Prostate gland (tissue), 2 donors: ENCODE measurements around the gene FMOD.

ENCODE experiments used
- POLR2A ChIP-seq: fragments of 450-650 bp; IDR thresholded peaks from one replicate; pipeline ENCODE4 v1.6.1; 2016; ENCODE audit warnings: antibody characterized with exemption, mild to moderate bottlenecking
- POLR2AphosphoS5 ChIP-seq: sonication (generic); formaldehyde crosslinking; IDR thresholded peaks from one replicate; pipeline ENCODE4 v1.6.1; 2017; ENCODE audit warnings: antibody characterized with exemption
- TF ChIP-seq, protein P1 (sequence below), 4 experiments: fragments of 200-600 bp in 2 of 4; fragments of 450-650 bp in 2 of 4; sonication (generic) in 2 of 4; IDR thresholded peaks; 1 replicate in 3 of 4; 2 replicates in 1 of 4; pipeline ENCODE4 v1.5.1; 2016 to 2019; ENCODE audit warnings: antibody characterized with exemption in 4 of 4, mild to moderate bottlenecking in 2 of 4, moderate library complexity in 2 of 4

DNA sequence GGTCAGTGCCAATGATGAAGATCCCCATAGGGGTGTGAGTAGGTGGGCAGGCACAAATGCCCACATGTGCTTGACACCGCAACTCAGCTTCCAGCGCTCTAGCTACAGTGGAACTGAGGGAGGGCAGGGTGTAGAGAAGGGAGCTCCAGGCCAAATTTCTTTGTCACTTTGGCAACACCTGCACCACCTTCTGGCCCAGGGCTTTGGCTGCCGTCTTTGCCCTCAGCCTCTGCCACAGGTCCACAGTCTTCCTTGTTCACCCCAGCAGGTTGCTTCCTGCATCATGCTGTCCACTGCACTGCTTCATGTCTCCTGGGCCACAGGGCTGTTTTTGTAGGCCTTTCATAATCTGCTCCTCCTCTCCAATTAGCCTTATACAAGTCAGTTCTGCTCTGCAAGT, 20.4 kb upstream of the FMOD start:
- TF ChIP-seq, protein P1, sequence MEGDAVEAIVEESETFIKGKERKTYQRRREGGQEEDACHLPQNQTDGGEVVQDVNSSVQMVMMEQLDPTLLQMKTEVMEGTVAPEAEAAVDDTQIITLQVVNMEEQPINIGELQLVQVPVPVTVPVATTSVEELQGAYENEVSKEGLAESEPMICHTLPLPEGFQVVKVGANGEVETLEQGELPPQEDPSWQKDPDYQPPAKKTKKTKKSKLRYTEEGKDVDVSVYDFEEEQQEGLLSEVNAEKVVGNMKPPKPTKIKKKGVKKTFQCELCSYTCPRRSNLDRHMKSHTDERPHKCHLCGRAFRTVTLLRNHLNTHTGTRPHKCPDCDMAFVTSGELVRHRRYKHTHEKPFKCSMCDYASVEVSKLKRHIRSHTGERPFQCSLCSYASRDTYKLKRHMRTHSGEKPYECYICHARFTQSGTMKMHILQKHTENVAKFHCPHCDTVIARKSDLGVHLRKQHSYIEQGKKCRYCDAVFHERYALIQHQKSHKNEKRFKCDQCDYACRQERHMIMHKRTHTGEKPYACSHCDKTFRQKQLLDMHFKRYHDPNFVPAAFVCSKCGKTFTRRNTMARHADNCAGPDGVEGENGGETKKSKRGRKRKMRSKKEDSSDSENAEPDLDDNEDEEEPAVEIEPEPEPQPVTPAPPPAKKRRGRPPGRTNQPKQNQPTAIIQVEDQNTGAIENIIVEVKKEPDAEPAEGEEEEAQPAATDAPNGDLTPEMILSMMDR (IDR thresholded peaks at IDR 0.05) = no peak
- TF ChIP-seq POLR2AphosphoS5 = no peak
- no peak for TF ChIP-seq POLR2A
